Brain microvascular endothelial cell (primary cell): Measurements from ENCODE around the gene CLEC3B.
A peak's percentile ranks its signal among the peaks of the same experiment; 100 is the strongest.

ENCODE experiments used
- DNase-seq: peaks from one replicate; pipeline ENCODE4 v3.0.0-alpha.2; 2020
- H3K27ac ChIP-seq: fragments of 250-450 bp; sonication (Bioruptor Pico); 2 replicates; pipeline ENCODE4 v1.5.1; 2020; ENCODE audit warnings: mild to moderate bottlenecking, moderate library complexity
- H3K27me3 ChIP-seq: fragments of 250-450 bp; sonication (Bioruptor Pico); replicated peaks from 2 replicates; pipeline ENCODE4 v1.5.1; 2020; ENCODE audit warnings: mild to moderate bottlenecking
- H3K36me3 ChIP-seq: fragments of 250-450 bp; sonication (Bioruptor Pico); replicated peaks from 2 replicates; pipeline ENCODE4 v1.5.1; 2020; ENCODE audit warnings: mild to moderate bottlenecking
- H3K4me3 ChIP-seq: 2 replicates; pipeline ENCODE4 v1.5.1; 2011; ENCODE audit warnings: low read depth, mild to moderate bottlenecking, control low read depth, low read length, moderate library complexity
- in situ Hi-C: cut with HindIII; loops from 2 replicates; pipeline ENCODE4 v1.10.0; 2017; ENCODE audit warnings: low sequenced_read_pairs, low pct_ligation_motif_present
- TF ChIP-seq, protein P1 (sequence below): IDR thresholded peaks from 2 replicates; pipeline ENCODE4 v1.5.1; 2011; ENCODE audit warnings: low read depth, mild to moderate bottlenecking, moderate library complexity, low read length, control low read depth, inconsistent platforms; ENCODE audit errors: missing control alignments

The CLEC3B gene

DNA sequence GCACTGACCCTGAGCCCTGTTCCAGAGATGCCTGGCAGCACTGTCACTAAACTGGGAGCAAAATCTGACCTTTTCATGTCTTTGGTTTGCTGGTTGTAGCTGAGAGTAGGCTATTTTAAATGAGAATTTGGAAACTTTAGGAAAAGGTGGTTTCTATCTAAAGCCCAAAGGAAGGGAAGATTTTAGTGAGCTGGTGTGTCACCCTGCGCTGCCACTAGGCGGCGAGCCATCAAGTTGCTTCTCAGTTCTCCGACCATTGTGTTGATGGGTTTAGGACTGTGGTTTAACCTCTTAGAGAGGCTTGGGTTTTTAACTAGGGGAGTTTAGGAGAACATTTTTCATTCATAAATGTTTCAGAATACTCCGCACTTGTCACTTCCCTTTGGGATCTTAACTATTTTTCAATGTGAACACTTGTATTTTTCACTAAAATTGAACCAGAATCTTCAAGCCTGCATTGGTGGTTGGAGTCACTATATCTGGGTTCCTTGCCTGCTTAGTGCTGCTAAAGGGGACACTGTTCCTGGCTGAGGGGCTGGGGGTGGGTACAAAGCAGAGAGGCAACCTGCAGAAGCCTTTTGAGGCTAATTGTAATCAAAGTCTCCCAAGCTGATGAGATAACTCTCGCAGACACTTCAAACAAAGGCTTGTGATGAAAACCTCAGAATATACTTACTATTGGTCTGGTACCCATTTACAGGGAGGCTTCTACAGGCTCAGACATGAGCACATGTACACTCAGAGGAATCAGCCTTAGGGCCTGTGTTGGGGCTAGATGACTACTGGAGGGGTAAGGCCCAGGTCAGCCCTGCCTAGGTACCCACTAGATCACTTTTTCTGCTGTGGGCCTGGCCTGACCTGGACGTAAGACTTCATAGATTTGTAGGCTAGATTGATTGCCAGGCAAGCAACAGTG is 33.3 kb upstream of the CLEC3B start:
- Histone ChIP-seq H3K36me3 (peaks cover 40% of the 10 kb centered on the region), H3K27ac (peak overlapping the region; percentile 24), H3K27me3 (no peaks in the 10 kb centered on the region), H3K4me3 (no peak overlapping the region)
- TF ChIP-seq, protein P1, sequence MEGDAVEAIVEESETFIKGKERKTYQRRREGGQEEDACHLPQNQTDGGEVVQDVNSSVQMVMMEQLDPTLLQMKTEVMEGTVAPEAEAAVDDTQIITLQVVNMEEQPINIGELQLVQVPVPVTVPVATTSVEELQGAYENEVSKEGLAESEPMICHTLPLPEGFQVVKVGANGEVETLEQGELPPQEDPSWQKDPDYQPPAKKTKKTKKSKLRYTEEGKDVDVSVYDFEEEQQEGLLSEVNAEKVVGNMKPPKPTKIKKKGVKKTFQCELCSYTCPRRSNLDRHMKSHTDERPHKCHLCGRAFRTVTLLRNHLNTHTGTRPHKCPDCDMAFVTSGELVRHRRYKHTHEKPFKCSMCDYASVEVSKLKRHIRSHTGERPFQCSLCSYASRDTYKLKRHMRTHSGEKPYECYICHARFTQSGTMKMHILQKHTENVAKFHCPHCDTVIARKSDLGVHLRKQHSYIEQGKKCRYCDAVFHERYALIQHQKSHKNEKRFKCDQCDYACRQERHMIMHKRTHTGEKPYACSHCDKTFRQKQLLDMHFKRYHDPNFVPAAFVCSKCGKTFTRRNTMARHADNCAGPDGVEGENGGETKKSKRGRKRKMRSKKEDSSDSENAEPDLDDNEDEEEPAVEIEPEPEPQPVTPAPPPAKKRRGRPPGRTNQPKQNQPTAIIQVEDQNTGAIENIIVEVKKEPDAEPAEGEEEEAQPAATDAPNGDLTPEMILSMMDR: peak; percentile 92
- in situ Hi-C loops: no loop called here
- no peak for DNase-seq

DNA sequence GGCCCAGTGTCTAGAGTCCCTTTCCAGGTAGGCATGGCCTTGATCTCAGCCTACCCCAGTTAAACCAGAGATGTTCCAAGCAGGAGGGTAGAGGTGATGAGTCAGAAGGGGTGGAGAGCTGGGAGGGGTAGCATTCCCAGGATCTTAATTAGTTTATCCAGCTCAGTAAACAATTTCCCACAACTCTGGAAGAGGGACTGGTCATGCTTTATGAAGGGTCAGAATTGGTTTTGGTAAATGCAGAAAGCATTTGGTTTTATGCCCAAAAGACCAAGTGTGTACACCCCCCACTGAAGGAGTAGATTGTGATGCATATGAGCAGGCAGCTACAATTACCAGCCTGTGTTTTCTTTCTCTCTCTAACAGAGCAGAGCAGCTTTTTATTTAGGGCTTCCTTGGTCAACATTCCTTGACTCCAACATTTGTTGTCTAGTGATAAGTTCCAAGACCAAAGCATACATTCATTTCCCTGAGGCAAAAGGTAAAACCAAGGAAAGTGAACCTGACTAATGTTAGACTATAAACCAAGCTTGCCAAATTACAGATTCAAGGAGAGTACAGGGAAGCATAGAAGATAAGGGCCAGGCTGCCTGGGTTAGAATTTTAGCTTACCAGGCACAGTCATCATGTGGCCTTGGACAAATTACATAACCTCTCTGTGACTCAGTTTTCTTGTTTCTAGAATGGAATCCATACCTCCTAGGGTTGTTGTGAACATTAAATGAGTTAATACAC is 32.5 kb upstream of the CLEC3B start:
- peak; percentile 34 for DNase-seq
- in situ Hi-C loops: no loop called here
- H3K4me3 ChIP-seq: no peak overlapping the region
- no peaks in the 10 kb centered on the region for H3K27me3 ChIP-seq
- peaks cover 42% of the 10 kb centered on the region for H3K36me3 ChIP-seq
- TF ChIP-seq, protein P1: no peak
- H3K27ac ChIP-seq: peak overlapping the region; percentile 24

DNA sequence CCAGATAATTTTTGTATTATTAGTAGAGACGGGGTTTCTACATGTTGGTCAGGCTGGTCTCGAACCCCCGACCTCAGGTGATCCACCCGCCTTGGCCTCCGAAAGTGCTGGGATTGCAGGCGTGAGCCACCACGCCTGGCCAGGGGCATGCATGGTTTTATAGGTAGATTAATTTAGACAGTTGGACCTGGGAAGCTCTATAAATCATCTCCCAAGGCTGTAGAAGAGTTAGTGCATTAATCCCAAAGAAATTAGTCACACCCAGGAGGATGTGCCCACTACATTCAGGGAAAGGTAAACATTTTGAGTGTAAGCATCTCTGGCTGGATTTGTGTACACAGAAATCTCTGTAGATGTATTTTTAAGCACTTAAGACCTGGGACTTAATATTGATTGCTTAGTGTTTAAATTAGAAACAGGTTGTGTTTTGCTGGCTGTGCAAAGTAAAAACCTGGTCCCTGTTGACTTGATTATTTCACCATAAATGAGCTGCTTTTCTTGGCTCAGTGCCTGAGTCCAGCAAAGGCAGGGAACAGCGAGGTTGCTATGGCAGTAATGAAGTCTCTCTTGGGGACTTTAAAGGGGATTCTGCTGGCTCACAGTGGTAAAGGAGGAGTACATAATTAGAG is 30.8 kb upstream of the CLEC3B start:
- in situ Hi-C loops: no loop called here
- Histone ChIP-seq H3K27ac (no peak overlapping the region), H3K4me3 (no peak overlapping the region), H3K36me3 (peaks cover 43% of the 10 kb centered on the region), H3K27me3 (no peaks in the 10 kb centered on the region)
- peak; percentile 66 for DNase-seq
- TF ChIP-seq, protein P1: no peak

DNA sequence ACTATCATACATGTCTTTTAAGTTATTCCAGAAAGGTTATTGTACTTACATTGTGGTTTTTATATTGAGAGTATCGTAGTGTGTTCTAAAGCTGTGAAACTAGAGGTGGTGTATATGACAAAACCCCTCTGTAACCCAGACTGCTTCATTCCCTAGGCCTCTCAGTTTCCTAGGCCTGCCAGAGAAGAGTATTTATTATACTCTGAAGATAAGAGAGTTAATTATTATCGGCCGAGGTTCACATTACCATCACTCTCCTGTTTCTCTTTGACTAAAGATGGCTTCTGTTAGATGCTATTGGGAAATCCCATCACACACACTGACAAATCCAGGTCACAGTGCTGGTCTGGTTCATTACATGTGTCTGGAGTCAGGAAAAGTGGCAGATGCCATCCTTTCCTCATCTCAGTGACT is 29.5 kb upstream of the CLEC3B start:
- H3K27me3 ChIP-seq: no peaks in the 10 kb centered on the region
- H3K27ac ChIP-seq: no peak overlapping the region
- H3K36me3 ChIP-seq: peaks cover 42% of the 10 kb centered on the region
- no peak for DNase-seq
- in situ Hi-C loops: no loop called here
- TF ChIP-seq, protein P1: no peak
- no peak overlapping the region for H3K4me3 ChIP-seq

DNA sequence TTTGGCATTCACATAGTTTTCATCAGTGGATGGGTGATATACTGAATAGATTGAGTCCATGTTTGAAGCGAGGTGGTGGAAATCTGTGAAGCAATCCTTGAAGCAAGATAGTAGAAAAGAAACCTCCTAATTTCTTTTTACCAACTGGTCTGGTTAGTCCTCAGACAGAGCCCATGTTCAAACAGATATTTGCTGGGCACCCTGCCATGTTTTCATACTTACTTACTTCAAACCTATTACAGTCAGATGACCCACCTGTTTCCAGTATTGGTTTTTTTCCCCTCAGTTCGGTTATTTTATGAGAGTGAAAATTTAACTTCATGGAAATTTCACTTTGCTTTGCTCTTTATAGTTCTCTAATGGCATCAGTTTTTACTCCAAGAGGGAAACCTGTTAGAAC is 26.3 kb upstream of the CLEC3B start:
- Histone ChIP-seq H3K27ac (no peak overlapping the region), H3K36me3 (peaks cover 58% of the 10 kb centered on the region), H3K4me3 (no peak overlapping the region), H3K27me3 (no peaks in the 10 kb centered on the region)
- DNase-seq: no peak
- TF ChIP-seq, protein P1: no peak
- in situ Hi-C loops: no loop called here
